Measurements from ENCODE around the gene KCP. TPM values are rescaled to one million over a fixed set of nuclear protein-coding genes. Genes with fewer than 3 reads are reported as not detected.
A peak's percentile ranks its signal among the peaks of the same experiment; 100 is the strongest.

Gene KCP
- total and polyA plus RNA-seq, 2 of the 13 experiments (the other 11 are each of a cell fraction or from before 2014, with no cell fraction given), result 0.37 to 1.0 TPM

DNA sequence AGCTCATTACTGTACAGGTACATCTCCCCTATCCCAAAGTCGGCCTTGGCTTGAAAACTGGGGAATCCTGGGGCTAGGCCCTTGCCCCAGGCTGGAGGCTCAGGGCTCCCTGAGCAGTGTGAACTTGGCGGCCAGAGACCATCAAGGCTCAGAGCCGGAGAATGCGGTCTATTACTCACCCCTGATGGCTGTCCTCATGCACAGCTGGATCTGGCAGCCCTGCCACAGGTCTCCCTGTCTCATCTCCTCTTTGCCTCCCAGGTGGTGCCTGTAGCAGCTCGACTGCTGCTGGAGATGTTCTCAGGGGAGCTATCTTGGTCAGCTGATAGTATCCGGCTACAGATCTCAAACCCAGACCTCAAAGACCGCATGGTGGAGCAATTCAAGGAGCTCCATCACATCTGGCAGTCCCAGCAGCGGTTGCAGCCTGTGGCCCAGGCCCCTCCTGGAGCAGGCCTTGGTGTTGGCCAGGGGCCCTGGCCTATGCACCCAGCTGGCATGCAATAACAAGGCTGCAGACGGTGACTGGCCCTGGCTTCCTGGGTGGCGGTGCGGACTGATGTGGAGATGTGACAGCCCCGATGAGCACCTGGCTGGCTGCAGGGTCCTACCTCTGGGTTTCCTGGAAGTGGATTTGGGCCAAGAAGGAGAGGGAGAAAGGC is 37.9 kb upstream of the KCP start:
- FAIRE-seq (no peak), ATAC-seq (peak; percentile 15), DNase-seq (ENCODE audit: low spot score) (no peak)
- Histone ChIP-seq H3K4me2 (ENCODE audit: low read depth, low read length) (no peak overlapping the region), H3K27ac (ENCODE audit: extremely low read length, insufficient read depth, low read length) (no peak overlapping the region), H3K4me3 (replicated peaks in 1 of 3; ENCODE audit: insufficient read depth in 1 of 3, low read depth in 2 of 3, low read length in 3 of 3) (no peak overlapping the region), H3K27me3 (ENCODE audit: control insufficient read depth in 1 of 2, insufficient read depth in 2 of 2, low read length in 2 of 2) (no peaks in the 10 kb centered on the region), H3K9ac (ENCODE audit: insufficient read depth, low read depth, low read length) (no peak overlapping the region), H3K79me2 (ENCODE audit: insufficient read depth, low read length) (no peaks in the 10 kb centered on the region), H3K36me3 (replicated peaks in 1 of 2; ENCODE audit: control insufficient read depth in 1 of 2, insufficient read depth in 2 of 2, low read length in 2 of 2) (peaks cover 0 to 7% of the 10 kb centered on the region in 2 experiments; a peak in 3 of 5 replicates), H2AFZ (ENCODE audit: low read length) (no peak overlapping the region), H3K9me3 (ENCODE audit: low read length) (no peaks in the 10 kb centered on the region), H4K20me1 (ENCODE audit: insufficient read depth, low read length) (no peaks in the 10 kb centered on the region), H3K4me1 (ENCODE audit: insufficient read depth, low read length) (no peaks in the 10 kb centered on the region)
- in situ Hi-C loops (cut with HindIII; ENCODE audit: extremely low pct_ligation_motif_present, low pct_unique_long_range_greater_than_20kb), result loop anchor here (5.0 kb wide), 1 partner anchor 41 kb away; no protein-coding TSS in a partner anchor
- POLR2A ChIA-PET, result no interaction called here
- intact Hi-C loops (cut with micrococcal nuclease; ENCODE audit: unreplicated experiment), result no loop called here
- BruUV-seq (replicated peaks), result no TSS peak
- TF ChIP-seq AGO2 (optimal IDR thresholded peaks at IDR 0.05; ENCODE audit: low read depth, low read length) (peak; percentile 57), ZNF383 (CRISPR knock-in tag; IDR thresholded peaks at IDR 0.05; ENCODE audit: borderline replicate concordance) (no peak)
- WGBS (ENCODE audit: low lambda C conversion rate), result 93% methylated on average over 2 of the region's 12 CpGs
- CTCF ChIA-PET (ENCODE audit: low intra/inter-chr PET ratio, low total read pairs), result interaction anchor here (2.0 kb wide), 1 partner anchor 44 kb away, joined by 8 read pairs; no protein-coding TSS in a partner anchor

DNA sequence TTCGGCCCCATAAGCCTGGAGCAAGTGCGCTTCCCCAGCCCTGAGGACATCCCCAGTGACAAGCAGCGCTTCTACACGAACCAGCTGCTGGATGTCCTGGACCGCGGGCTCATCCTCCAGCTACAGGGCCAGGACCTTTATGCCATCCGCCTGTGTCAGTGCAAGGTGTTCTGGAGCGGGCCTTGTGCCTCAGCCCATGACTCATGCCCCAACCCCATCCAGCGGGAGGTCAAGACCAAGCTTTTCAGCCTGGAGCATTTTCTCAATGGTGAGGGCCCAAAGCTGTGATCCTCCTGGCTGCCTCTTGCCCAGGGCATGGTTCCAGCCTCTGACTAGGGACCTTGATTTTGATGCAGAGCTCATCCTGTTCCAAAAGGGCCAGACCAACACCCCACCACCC is 37.3 kb upstream of the KCP start:
- peaks cover 0 to 6% of the 10 kb centered on the region in 2 experiments; a peak in 2 of 5 replicates for H3K36me3 ChIP-seq (replicated peaks in 1 of 2; ENCODE audit: control insufficient read depth in 1 of 2, insufficient read depth in 2 of 2, low read length in 2 of 2)
- BruUV-seq (replicated peaks), result no TSS peak
- POLR2A ChIA-PET, result no interaction called here
- in situ Hi-C loops (cut with HindIII; ENCODE audit: extremely low pct_ligation_motif_present, low pct_unique_long_range_greater_than_20kb), result loop anchor here (5.0 kb wide), 1 partner anchor 41 kb away; no protein-coding TSS in a partner anchor
- H3K9me3 ChIP-seq (ENCODE audit: low read length), result no peaks in the 10 kb centered on the region
- no peaks in the 10 kb centered on the region for H3K4me1 ChIP-seq (ENCODE audit: insufficient read depth, low read length)
- no peak overlapping the region for H3K4me2 ChIP-seq (ENCODE audit: low read depth, low read length)
- no peaks in the 10 kb centered on the region for H3K27me3 ChIP-seq (ENCODE audit: control insufficient read depth in 1 of 2, insufficient read depth in 2 of 2, low read length in 2 of 2)
- WGBS (ENCODE audit: low lambda C conversion rate), result no CpG with 5 or more reads among the region's 9 CpGs
- H3K79me2 ChIP-seq (ENCODE audit: insufficient read depth, low read length), result no peaks in the 10 kb centered on the region
- no peak for FAIRE-seq
- H4K20me1 ChIP-seq (ENCODE audit: insufficient read depth, low read length), result no peaks in the 10 kb centered on the region
- no peak overlapping the region for H3K9ac ChIP-seq (ENCODE audit: insufficient read depth, low read depth, low read length)
- intact Hi-C loops (cut with micrococcal nuclease; ENCODE audit: unreplicated experiment), result no loop called here
- peak; percentile 33 for TF ChIP-seq AGO2 (optimal IDR thresholded peaks at IDR 0.05; ENCODE audit: low read depth, low read length)
- TF ChIP-seq IRF2 (CRISPR knock-in tag; IDR thresholded peaks at IDR 0.05), result no peak
- H2AFZ ChIP-seq (ENCODE audit: low read length), result no peak overlapping the region
- DNase-seq (ENCODE audit: low spot score), result no peak
- CTCF ChIA-PET (ENCODE audit: low intra/inter-chr PET ratio, low total read pairs), result interaction anchor here (2.0 kb wide), 1 partner anchor 43 kb away, joined by 8 read pairs; no protein-coding TSS in a partner anchor
- no peak overlapping the region for H3K4me3 ChIP-seq (replicated peaks in 1 of 3; ENCODE audit: insufficient read depth in 1 of 3, low read depth in 2 of 3, low read length in 3 of 3)
- H3K27ac ChIP-seq (ENCODE audit: extremely low read length, insufficient read depth, low read length), result no peak overlapping the region
- peak; percentile 11; the same call in 2 of the 3 replicates for ATAC-seq
